GM12872 (cell line): ENCODE data around the gene YTHDF1.

Experiments
- CTCF ChIP-seq: IDR thresholded peaks from 3 replicates; pipeline ENCODE4 v1.5.1; 2011; ENCODE audit warnings: low read depth, mild to moderate bottlenecking, low read length, moderate library complexity; ENCODE audit not compliant: insufficient read depth

The YTHDF1 gene

DNA sequence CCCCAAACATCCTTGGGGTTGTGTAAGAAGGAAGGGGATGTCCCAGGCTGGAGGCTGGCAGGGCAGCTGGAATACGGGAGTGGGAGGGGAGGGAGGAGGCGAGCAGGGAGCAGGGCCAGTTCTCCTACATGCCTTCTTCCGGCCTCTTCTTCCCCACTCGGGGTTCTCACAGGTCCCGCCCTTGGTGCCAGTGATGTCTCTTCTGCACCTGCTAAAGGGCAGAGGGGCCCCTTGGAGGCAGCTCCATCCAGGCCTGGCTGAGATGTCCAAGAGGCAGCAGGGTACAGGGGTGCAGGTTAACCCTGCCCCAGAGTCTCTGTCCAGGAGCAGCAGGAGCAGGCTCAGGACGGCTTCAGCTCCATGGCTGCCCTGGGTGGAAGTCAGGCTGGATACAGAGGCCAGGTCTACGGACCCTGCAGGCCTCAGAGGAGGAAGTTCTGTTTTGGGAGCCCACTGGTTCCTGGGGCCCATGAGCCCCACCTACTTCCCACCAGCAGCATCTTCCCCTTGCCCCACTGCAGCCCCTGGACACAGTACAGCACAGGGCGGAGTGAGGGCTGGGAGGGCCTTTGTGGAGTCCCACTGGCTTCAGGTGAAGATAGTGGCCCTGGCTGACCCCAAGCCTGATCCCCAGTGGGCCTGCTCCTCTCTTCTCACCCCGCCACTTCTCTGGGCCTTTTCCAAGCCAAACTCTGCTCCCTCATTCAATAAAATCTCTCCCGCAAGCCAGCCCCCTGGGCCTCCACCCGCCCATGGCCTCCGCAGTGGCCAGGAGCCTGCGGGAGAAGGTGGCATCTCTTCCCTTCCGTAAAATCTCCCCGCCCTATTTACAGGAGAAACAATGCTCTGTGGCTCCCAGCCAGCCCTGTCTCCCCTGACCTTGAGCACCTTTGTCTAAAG, 60.4 kb downstream of the YTHDF1 start:
- no peak for TF ChIP-seq CTCF

GRCh38 chr20:63154395-63154794, 61.5 kb downstream of the YTHDF1 start:
- no peak for TF ChIP-seq CTCF

GRCh38 chr20:63153254-63154221, 62.4 kb downstream of the YTHDF1 start:
- TF ChIP-seq CTCF: no peak

DNA sequence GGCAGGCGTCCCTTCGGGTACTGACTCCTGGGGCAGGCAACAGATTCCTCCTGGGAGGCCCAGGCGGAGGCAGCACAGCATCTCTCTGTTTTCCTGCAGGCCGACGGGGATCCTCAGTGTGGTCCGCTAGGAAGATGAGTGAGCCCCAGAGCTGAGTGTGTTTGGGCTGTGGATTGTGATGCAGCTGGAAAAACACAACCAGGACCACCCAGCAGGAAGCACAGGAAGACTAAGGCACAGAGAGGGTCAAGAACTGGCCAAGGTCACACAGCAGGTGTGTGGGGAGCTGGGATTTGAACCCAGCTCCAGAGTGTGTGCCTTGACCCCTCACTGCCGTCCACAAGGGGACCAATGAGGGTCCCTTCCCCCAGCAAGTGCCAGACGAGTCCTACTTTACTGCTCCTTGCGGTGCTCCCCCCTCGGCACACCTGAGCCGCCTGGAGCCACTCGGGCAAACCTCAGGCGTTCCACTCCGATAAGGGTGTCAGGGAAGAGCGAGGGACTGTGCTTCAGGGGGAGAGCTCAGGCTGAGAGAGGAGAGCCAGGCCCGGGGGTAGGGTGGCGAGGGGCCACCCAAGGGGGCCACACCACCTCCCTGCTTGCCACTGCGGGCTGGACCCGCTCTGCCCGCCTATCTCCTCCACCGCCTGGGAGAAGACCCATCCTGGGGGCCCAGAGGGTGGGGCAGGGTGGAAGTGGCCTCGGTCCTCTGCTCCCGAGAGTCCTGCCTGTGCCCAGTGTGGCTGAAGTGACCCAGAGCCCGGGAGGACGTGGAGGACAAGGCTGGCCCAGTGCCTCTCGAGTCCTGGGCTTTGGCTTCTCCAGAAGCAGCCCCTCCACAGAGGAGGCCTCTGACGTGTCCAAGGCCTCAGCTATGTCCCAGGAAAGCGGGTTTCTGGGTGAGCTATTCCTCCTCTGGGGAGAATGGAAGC, 63.3 kb downstream of the YTHDF1 start:
- no peak for TF ChIP-seq CTCF

GRCh38 chr20:63151554-63152321, 64.2 kb downstream of the YTHDF1 start:
- no peak for TF ChIP-seq CTCF

DNA sequence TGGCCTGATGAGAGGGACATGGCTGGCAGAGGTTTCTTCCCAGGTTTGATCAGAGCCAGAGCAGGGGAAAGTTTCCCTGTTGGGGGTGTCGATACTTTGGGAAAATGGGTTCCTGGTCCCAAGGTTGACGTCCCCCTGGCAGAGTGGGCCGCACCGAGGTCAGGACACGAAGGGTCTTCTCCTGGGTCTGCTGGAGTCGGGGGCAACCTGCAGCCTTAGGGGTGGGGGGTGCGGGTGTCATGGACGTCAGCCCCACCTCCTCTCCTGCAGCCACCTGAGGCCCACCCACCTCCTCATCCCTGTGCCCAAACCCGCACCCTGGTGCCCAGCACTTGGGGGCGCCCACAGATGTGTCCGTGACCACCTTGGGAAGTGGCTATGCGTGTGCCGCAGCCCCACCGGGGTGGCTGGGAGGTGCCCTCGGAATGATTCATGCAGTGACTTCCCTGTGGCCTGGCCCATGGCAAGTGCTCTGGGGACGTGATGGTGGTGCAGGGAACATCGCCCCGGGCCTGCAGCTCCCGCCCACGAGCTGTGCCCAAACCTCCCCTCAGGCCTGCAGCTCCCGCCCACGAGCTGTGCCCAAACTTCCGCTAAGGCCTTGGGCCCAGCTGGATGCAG, 64.9 kb downstream of the YTHDF1 start:
- no peak for TF ChIP-seq CTCF
